ENCODE results near the gene TGFA. TPM values are rescaled to one million over a fixed set of nuclear protein-coding genes. Genes with fewer than 3 reads are reported as not detected.

The TGFA gene
- polyA plus RNA-seq, 3 donors: 17.0 to 21.2 (median 19.2) TPM

- no peak for DNase-seq (ENCODE audit: extremely low read depth in 1 of 11, low read depth in 9 of 11, low spot score in 4 of 11)
These were observed 43.3 kb downstream of the TGFA start for GRCh38 chr2:70510313-70510712.

GRCh38 chr2:70509565-70509964 lies 44.1 kb downstream of the TGFA start:
- no peak for DNase-seq (ENCODE audit: extremely low read depth in 1 of 11, low read depth in 9 of 11, low spot score in 4 of 11)

- DNase-seq (ENCODE audit: extremely low read depth in 1 of 11, low read depth in 9 of 11, low spot score in 4 of 11): no peak
These were observed 44.7 kb downstream of the TGFA start for GRCh38 chr2:70508711-70509462.

- DNase-seq (ENCODE audit: extremely low read depth in 1 of 11, low read depth in 9 of 11, low spot score in 4 of 11): no peak
These were observed 47.8 kb downstream of the TGFA start for GRCh38 chr2:70505613-70506391.

- DNase-seq (ENCODE audit: extremely low read depth in 1 of 11, low read depth in 9 of 11, low spot score in 4 of 11): no peak
These were observed 48.9 kb downstream of the TGFA start for GRCh38 chr2:70504750-70505149.

GRCh38 chr2:70503896-70504295 lies 49.7 kb downstream of the TGFA start:
- DNase-seq (ENCODE audit: extremely low read depth in 1 of 11, low read depth in 9 of 11, low spot score in 4 of 11): no peak

GRCh38 chr2:70501728-70502127 lies 51.9 kb downstream of the TGFA start:
- no peak for DNase-seq (ENCODE audit: extremely low read depth in 1 of 11, low read depth in 9 of 11, low spot score in 4 of 11)

- no peak for DNase-seq (ENCODE audit: extremely low read depth in 1 of 11, low read depth in 9 of 11, low spot score in 4 of 11)
These were observed 52.4 kb downstream of the TGFA start for GRCh38 chr2:70501215-70501614.

- no peak for DNase-seq (ENCODE audit: extremely low read depth in 1 of 11, low read depth in 9 of 11, low spot score in 4 of 11)
These were observed 54.4 kb downstream of the TGFA start for GRCh38 chr2:70499253-70499652.

GRCh38 chr2:70498528-70498927 lies 55.1 kb downstream of the TGFA start:
- no peak for DNase-seq (ENCODE audit: extremely low read depth in 1 of 11, low read depth in 9 of 11, low spot score in 4 of 11)

- DNase-seq (ENCODE audit: extremely low read depth in 1 of 11, low read depth in 9 of 11, low spot score in 4 of 11): no peak
These were observed 55.6 kb downstream of the TGFA start for GRCh38 chr2:70498054-70498453.

GRCh38 chr2:70496819-70497218 lies 56.8 kb downstream of the TGFA start:
- no peak for DNase-seq (ENCODE audit: extremely low read depth in 1 of 11, low read depth in 9 of 11, low spot score in 4 of 11)

GRCh38 chr2:70494293-70494886 lies 59.2 kb downstream of the TGFA start:
- DNase-seq (ENCODE audit: extremely low read depth in 1 of 11, low read depth in 9 of 11, low spot score in 4 of 11): no peak

- no peak for DNase-seq (ENCODE audit: extremely low read depth in 1 of 11, low read depth in 9 of 11, low spot score in 4 of 11)
These were observed 63.2 kb downstream of the TGFA start for GRCh38 chr2:70490381-70490780.

- no peak for DNase-seq (ENCODE audit: extremely low read depth in 1 of 11, low read depth in 9 of 11, low spot score in 4 of 11)
These were observed 64.5 kb downstream of the TGFA start for GRCh38 chr2:70489165-70489564.

GRCh38 chr2:70484086-70484485 lies 69.5 kb downstream of the TGFA start:
- DNase-seq (ENCODE audit: extremely low read depth in 1 of 11, low read depth in 9 of 11, low spot score in 4 of 11): no peak

GRCh38 chr2:70482401-70482800 lies 71.2 kb downstream of the TGFA start:
- no peak for DNase-seq (ENCODE audit: extremely low read depth in 1 of 11, low read depth in 9 of 11, low spot score in 4 of 11)

GRCh38 chr2:70480468-70480867 lies 73.2 kb downstream of the TGFA start:
- DNase-seq (ENCODE audit: extremely low read depth in 1 of 11, low read depth in 9 of 11, low spot score in 4 of 11): no peak

- no peak for DNase-seq (ENCODE audit: extremely low read depth in 1 of 11, low read depth in 9 of 11, low spot score in 4 of 11)
These were observed 73.8 kb downstream of the TGFA start for GRCh38 chr2:70479816-70480215.

- DNase-seq (ENCODE audit: extremely low read depth in 1 of 11, low read depth in 9 of 11, low spot score in 4 of 11): peak in 4 of 11 donors; percentile 9 to 37 (median 16)
These were observed 76.2 kb downstream of the TGFA start for GRCh38 chr2:70477441-70477844.
